T-helper 2 cell treated with Interferon-gamma antibody and Interleukin-4, amounts not matched to agents 100 ng/mL and 5 ng/mL, for 36 hours (primary cell): ENCODE data around the gene TTC17. TPM values are rescaled to one million over a fixed set of nuclear protein-coding genes. Genes with fewer than 3 reads are reported as not detected.
"Not testable (repeated sequence)": the region's sequence is repeated elsewhere in the genome, so short reads cannot be mapped to it uniquely, and the experiment has no call there.

Experiments
- intact Hi-C: fragments of 100-400 bp; cut with micrococcal nuclease; formaldehyde crosslinking; loops from one replicate; pipeline ENCODE4 v1.15.1; 2023
- total RNA-seq: library from RNA; stranded (reverse); gene quantifications from 2 replicates; pipeline ENCODE4 v1.2.3, GENCODE V29; 2022

Gene TTC17
- total RNA-seq, 1 donor from 2014 or later, result 74.5 TPM

DNA sequence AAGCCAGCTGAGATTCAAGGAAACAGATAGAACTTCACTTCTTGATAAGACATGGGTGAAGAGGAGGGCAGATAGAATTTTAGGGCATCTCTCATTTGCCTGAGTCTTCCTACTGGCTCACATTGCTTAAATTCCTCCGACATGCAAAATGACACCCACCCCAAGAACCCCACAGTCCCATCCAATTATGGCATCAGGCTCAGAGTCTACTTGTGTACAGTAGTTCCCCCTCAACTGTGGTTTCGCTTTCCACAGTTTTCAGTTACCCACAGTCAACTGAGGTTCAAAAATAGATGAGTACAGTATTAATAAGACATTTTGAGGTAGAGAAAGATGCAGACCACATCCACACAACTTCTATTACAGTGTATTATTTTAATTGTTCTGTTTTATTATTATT is 99.8 kb downstream of the TTC17 start:
- intact Hi-C loops, result no loop called here

DNA sequence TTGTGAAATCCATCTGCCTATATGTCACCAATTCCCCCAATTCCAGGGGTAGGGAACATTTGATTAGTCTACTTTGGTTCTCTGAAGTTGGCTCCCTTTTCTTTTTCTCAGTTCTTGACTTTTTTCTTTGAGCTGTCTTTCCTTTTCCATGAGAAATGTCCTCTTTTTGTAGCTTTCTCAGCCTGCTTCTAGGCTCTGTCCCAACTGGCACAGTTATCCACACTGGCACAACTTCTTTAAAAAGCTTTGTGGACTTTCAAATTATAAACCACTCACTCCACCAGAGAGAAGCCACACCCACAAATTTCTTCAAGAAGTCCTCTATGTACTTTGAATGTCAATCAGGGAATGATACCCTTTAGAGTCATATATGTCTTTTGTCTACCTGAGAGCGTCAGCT is 100.5 kb downstream of the TTC17 start:
- intact Hi-C loops, result no loop called here

DNA sequence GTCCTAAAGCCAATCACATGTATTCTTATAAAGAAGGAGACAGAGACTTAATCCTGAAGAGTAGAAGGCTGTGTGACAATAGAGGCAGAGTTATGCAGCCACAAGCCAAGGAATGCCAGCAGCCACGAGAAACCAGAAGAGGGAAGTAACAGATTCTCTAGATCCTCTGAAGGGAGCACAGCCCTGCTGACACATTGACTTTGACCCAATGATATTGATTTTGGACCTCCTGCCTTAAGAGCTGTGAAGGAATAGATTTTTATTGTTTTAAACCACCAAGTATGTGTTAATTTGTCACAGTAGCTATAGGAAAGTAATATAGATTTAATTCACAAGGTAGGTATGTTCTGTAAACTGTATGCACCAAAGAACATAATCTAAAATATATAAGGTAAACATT is 103.6 kb downstream of the TTC17 start:
- intact Hi-C loops, result no loop called here

DNA sequence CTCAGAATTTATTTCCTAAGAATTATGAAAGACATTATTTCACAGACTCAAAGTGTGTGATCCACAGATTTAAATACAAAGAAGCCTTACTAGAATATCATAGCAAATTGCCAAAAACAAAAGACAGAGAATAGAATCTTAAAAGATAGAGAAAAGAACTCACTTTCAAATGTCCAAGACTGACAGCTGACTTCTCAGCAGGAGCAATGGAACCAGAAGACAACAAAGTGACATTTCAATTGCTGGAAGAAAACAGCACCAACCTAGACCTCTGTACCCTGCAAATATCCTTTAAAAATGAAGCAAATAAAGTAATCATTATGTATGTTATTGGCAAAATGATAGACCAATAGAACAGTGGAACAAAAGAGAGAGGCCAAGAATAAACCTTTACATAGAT is 109.2 kb downstream of the TTC17 start:
- intact Hi-C loops, result no loop called here

DNA sequence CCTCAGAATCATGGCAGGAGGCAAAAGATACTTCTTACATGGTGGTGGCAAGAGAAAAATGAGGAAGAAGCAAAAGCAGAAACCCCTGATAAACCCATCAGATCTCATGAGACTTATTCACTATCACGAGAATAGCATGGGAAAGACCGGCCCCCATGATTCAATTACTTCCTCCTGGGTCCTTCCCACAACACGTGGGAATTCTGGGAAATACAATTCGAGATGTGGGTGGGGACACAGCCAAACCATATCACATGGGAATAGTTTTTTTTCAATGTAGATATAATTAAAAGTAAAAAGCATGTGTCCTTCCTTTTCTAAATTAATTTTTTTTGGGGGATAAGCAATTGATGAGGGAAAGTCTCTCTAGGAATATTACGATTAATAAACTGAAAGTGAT is 118.8 kb downstream of the TTC17 start:
- intact Hi-C loops, result not testable (repeated sequence)

DNA sequence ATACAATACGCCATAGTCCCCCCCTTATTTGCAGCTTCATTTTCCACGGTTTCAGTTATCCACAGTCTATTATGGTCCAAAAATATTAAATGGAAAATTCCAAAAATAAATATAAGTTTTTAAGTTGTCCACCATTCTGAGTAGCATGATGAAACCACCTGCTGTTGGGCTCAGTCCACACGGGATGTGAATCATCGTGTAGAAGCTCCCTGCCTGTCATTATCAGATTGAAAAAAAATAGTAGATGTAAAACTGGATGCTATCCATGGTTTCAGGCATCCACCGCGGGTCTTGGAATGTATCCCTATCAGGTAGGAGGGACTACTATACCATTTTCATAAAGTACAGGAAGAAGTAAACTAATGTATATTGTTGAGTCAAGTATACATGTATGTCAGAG is 127.4 kb downstream of the TTC17 start:
- intact Hi-C loops, result no loop called here

DNA sequence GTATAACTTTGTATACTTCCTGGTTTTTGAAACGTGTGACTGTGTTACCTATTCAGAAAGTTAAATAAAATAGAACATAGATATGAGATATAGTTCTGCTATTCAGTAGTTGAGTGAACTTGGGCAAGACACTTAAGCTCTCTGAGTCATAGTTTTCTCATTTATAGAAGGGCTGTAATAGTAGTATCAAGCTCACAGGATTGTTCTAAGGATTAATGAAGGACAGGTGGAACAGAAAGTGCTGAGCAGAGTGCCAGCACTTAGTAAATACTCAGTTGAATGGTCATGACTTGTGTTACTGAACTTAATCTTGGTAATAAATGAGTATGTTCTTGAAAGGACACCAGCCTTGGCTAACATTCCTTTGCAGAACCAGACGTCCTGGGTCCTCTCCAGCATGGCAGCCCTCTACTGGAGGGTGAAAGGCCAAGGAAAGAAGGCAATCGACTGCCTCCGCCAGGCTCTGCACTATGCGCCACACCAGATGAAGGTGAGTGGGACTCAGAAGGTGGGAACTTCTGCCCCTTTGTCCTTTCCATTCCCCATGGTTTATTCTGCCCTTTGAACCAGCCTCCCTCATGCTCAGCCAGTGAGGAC is 131.2 kb downstream of the TTC17 start:
- intact Hi-C loops, result no loop called here

DNA sequence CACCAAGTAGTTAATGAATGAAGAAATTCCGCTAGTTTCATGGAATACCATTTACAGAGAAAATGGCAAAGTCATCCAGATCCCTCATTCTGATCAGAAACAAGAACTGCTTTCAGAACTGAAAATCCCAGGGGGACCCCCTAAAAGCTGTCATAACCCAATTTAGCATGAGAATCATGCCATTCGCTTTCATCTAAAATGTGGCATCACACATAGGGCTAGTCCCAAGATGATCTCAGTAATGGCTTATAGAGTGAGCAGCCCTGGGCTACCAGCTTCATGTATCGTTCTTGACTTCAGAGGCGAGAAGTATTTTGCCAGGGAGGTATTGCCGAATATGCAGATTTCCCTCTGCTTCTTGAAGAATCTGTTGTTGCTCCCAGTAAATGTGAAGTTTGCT is 134.0 kb downstream of the TTC17 start:
- intact Hi-C loops, result no loop called here

DNA sequence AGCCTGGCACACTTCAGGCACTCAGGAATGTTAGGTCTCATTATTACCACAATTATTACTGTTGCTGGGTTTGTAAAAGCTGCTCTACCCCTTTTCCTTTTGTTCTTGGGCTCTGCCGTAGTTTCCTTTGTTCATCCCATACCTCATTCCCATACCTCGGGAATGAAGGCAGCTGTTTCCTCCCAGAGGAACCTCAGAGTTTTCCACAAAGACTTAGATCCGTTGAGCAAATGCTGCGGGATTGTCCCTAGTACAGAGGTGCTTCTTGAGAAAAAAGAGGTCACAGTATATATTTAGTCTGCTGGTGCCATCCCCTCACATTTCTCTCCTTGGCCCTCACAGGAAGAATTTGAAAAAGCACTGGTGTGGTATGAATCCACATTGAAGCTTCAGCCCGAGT is 134.7 kb downstream of the TTC17 start:
- intact Hi-C loops, result no loop called here

DNA sequence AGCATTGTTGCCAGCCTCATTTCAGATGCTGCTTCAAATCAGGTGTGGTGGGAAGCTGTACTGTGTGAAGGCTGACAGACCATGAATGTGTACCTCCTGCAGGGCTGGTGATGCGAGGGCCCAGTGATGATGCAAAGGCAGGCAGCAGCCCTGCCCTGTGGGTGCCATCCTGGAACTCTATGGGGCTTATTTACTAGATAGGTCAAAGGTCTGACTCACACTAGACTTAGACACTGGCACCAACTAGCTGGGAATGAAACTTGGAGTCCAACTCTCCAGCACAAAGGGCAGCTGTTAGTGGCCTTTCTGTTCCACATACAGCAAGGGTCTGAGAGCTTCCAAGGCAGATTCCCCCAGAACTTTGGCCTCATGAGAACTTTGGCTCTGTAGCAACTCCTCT is 138.4 kb downstream of the TTC17 start:
- intact Hi-C loops, result no loop called here

DNA sequence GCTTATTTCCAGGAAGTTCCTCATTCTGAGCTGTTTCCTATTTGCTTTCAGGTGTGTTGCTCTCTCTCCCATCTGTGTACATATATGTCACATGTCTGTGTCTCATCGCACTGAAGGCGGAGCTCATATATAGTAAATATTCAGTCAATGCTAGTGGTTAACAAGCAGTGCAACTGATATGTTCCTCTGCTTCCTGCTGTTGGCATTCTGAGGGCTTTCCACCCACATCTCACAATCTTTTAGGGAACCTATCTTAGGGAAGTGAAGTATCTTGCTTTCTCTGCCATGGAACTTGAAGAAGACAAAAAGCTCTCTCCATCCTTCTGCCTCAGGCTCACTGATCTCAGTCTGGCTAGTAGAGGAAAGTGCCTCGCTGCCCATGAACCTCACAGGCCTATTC is 139.8 kb downstream of the TTC17 start:
- intact Hi-C loops, result no loop called here

DNA sequence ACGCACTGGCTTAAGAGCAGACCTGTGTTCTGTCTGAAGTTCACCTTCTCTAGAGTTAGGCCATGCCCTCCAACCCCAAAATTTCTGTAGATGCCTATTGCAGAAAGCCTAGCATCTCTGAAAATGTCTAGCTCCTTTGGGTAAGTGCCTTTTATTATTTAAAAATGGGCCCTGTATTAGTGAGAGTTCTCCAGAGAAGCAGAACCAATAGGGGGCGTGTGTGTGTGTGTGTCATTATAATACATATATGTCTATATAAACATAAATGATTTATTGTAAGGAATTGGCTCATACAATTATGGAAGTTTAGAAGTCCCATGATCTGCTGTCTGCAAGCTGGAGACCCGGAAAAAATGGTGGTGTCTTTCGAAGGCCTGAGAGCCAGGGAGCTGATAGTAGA is 144.7 kb downstream of the TTC17 start:
- intact Hi-C loops, result no loop called here

DNA sequence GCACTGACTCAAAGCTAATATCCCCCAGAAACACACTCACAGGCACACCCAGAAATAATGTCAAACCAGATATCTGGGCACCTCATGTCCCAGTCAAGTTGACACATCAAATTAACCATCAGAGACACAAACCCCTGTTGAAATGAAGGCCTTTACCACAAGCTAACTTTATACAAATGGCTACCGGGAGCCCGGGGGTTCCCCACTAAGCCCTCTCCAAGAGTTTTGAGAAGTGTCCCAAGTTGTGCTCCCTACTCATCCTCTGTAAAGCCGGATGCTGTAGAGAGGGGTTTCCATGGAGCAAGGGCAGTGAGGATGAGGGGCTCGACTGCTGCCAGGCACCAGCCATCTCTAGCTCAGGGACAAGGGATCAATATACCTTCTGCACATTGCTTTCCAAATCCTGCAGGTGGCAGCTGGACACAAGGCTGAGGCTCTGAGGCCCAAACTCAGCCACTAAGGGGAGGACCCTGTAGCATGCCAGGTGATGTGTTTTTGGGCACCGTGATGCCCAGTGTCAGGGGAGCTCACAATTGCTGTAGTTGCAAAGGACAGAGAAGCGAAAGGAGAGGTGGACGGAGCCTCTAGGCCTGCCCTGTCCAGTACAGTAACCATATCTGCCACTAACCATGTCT is 145.7 kb downstream of the TTC17 start:
- intact Hi-C loops, result no loop called here

DNA sequence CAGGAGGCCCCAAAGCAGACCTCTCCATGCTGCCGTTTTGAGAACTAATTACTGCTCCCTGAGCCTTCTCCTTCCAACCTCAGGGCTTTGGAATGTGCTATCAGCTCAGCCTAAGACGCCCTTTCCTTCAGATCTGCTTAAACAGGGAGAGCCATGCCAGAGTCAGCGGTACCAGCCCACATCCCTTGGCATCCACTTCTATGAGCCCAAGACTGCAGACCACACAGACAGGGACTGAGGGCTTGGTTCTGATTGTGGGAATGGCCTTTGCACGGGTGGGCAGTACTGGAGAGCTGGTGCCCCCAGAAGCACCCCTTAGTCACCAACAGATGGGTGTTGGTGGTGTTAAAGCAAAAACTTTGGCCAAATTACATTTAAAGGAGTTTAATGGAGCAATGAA is 146.5 kb downstream of the TTC17 start:
- intact Hi-C loops, result no loop called here

DNA sequence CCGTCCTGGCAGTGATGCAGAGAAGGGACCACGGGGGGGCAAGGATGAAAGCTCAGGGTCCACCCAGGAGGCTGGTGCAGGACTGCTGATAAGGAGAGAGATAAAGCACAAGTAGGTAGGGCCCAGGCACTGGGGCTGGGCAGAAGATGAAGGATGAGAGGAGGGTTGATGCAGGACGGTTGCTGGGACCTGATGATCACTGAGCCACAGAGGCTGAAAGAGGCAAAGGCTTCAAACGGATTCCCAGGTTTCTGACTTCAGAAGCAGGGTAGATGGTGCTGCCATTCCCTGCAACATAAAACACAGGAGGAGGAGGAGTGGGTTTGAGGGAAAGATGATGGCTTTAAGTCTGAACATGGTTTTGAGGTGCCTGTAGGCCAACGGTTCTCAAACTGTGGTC is 148.5 kb downstream of the TTC17 start:
- intact Hi-C loops, result no loop called here

DNA sequence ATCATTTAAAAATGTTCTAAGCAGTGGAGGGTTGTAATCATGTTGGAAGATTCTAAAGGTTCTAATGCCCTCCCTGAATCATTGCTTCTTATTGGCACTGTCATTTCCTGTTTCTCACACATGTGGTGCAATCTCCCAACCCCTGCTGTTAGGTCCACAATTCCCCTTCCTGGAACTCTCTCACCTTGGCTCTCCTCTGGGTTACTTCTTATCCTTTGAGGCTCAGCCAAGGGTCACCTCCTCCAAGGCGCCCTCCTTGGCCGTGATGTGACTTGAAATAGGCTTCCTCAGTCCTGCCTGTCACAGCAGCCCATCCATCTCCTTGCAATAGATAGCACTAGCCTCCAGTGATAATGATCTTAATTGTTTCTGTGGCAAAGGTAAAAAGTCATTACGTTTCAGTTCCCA is 149.8 kb downstream of the TTC17 start:
- intact Hi-C loops, result no loop called here

DNA sequence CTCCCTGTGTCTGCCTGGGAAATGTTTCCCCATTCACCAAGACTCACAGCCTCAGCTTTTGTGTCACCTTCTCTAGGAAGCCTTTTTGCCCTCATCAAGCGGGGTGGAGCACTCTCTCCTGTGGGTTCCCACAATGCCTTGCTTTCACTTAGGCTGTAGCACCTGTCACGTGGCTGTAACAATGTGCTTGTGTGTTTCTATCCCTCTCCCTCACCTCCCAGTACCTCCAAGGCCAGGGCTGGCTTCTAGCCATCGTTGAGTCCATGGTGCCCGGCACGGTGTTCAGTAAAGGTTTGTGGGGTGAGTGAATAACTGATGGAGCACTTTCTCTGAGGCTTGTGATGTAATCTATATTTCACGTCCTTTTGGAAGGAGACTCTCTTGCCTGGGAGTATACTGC is 153.2 kb downstream of the TTC17 start:
- intact Hi-C loops, result no loop called here

DNA sequence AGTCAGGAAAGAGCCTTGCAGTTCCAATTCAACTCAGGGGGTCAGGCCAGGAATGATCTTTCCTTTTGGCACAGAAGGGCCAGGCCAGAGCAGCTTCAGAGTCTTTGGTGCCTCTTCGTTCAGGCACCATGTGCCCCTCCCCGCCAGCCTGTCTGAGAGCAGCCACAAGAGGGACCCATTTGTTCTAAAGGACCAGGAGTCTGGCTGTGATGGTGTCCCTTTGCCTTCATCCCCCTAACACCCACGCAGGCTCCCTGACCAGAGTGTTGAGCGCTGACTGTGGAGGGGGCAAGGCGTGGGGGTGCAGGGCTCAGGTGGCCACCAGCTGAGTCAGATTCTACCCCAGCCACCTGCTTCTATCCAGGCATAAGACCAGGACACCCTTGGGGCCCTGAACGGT is 156.4 kb downstream of the TTC17 start:
- intact Hi-C loops, result no loop called here

DNA sequence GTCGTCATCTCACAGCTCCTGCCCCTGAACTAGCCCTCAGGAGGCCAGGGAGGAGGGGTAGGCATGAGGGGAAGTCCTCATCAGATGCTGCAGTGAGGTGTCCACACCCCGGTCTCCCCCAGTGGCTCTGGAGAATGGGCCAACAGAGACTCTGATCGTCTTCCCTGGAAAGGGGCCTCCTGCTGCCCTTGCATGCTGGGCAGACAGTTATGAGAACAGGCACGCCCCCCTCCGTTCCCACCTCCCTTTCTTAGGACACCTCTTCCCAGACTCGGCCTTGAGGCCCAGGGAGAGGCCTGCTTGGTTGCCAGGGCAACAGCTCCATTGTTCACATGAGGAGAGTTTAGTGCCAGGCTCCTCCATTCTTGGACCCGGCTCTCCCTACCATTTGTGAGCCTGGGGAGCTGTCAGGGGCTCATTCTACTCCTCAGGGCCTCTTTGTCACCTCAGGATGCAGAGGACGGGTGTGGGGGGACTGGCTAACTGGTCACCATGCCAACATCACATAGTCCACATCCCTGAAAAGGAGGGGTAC is 157.7 kb downstream of the TTC17 start:
- intact Hi-C loops, result no loop called here

DNA sequence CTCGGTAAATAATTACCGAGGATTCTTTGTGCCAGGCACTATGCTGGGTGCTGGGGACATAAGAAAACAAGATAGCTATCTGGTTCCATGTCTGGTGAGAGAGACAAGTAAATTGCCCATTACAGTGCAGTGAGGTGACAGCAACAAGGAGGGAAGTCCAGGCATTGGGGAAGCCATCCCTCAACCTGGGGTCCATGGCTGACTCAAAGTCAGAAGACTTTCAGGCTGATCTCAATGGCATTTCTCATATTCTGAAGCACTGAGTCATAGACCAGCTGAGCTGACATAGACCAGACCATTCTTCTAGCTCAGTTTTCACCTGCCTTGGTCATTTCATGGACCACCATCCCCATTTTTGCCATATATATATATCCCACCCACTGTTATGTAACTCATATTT is 158.8 kb downstream of the TTC17 start:
- intact Hi-C loops, result no loop called here

DNA sequence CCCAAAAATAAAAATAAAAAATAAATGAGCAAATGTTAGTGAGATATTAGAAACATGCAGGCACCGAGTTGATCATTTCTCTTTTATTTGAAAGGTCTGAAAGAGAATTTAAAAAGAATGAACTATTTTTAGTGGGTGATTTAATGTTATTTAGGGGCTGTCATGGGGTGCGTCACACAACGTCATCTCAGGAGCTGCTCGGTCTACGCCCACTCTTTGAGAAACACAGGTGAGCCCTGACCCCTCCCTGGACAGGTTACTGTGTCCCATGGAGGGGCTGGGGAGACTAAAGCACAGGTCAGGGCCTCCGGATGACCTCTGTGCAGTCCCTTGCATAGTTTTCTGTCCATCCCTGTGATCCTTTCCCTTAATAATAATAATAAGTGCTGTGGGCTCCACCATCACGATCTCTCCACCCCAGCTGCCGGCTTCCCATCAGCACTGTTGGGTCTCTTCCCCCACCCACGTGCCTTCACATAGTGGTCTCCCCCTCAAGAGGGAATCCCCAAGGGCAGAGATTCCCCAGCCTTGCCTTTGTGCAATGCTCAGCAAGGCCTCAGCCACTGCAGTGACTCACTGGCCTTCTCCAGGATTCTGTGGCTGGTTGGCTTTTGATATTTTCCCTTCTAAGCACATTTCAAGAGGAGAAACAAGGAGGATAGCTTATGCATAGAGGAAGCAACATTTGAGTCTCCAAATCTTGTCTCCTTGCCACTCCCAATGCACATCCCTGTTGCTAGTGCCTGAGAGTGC is 159.9 kb downstream of the TTC17 start:
- intact Hi-C loops, result no loop called here

DNA sequence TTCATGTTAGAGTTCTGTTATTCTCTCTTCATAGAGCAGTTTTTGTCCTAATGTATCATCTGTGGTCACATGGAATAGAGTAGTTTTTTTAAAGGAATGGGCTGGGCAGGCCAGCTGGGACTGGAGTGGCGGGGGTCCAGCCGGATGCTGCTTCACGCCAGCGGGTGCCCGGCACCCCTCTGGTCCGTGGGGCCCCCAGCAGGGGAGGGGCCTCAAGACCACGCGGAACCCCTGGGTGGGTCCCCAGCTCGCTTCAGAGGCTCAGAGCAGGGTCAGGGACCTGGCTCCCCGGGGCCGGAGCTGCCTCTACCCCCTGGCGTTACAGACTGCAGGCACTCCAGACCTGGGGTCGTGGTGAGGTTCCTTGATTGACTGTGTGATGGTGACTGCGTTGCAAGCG is 162.8 kb downstream of the TTC17 start:
- intact Hi-C loops, result no loop called here

DNA sequence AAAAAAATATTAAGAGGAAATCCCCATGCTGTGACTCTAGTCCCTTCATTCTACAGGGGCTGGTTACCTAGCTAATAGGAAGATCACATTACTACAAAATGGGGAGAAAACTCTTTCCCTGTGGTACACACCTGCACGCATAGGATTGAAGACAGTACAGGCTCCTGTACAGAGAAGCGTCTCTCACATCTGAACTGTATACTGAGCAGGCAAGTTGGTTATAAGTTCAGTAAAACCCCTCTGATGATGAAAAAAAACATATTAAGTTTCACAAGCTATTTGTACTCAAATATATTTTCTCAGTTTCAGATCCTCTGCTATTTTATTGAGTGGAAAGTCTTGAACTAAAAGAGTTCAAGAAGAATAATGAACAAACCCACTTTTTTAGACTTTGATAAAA is 164.9 kb downstream of the TTC17 start:
- intact Hi-C loops, result no loop called here
